Common myeloid progenitor, CD34-positive (primary cell): ENCODE measurements around the gene IL19.

Experiments used
- CTCF ChIA-PET: fragments of 350-600 bp; sonication (Branson Sonifier 250); formaldehyde crosslinking; loops from one replicate; lab custom pipeline; 2021; ENCODE audit warnings: antibody characterized with exemption; lab: Charles Lee
- POLR2A ChIA-PET: fragments of 350-600 bp; sonication (Branson Sonifier 250); formaldehyde crosslinking; loops from one replicate; lab custom pipeline; 2021; ENCODE audit warnings: antibody characterized with exemption; lab: Charles Lee
- DNase-seq, 3 donors: peaks; one replicate each; pipeline versions ENCODE4 v3.0.0 to v3.0.0-alpha.2; 2013
- H3K27ac ChIP-seq, 2 experiments: 1 replicate in 1 of 2; 2 replicates in 1 of 2; pipeline ENCODE4 v1.7.0; 2013; ENCODE audit warnings: inconsistent platforms in 2 of 2, low read length in 2 of 2, mild to moderate bottlenecking in 2 of 2, low read depth in 1 of 2, moderate library complexity in 1 of 2; ENCODE audit not compliant: severe bottlenecking in 2 of 2, insufficient read depth in 1 of 2, poor library complexity in 1 of 2
- H3K27me3 ChIP-seq, 5 experiments: replicated peaks in 2 of 5; 1 replicate in 3 of 5; 2 replicates in 2 of 5; pipeline versions ENCODE4 v1.6.1 to v1.7.0; 2013; ENCODE audit warnings: low read length in 4 of 5, mild to moderate bottlenecking in 2 of 5, moderate library complexity in 2 of 5, inconsistent platforms in 1 of 5; ENCODE audit not compliant: insufficient read depth in 5 of 5, control insufficient read depth in 4 of 5
- H3K36me3 ChIP-seq, 4 experiments: 1 replicate in 2 of 4; 2 replicates in 2 of 4; pipeline versions ENCODE4 v1.6.1 to v1.7.0; 2013; ENCODE audit warnings: low read length in 3 of 4, control low read depth in 1 of 4, mild to moderate bottlenecking in 1 of 4; ENCODE audit not compliant: control insufficient read depth in 4 of 4, insufficient read depth in 4 of 4
- H3K4me1 ChIP-seq, 4 experiments: 1 replicate in 3 of 4; 2 replicates in 1 of 4; pipeline versions ENCODE4 v1.6.1 to v1.7.1; 2013; ENCODE audit warnings: low read length in 3 of 4, mild to moderate bottlenecking in 3 of 4, control low read depth in 1 of 4, inconsistent platforms in 1 of 4, moderate library complexity in 1 of 4; ENCODE audit not compliant: control insufficient read depth in 4 of 4, insufficient read depth in 4 of 4; ENCODE audit errors: control extremely low read depth in 1 of 4
- H3K4me3 ChIP-seq, 7 experiments: 1 replicate in 4 of 7; 2 replicates in 3 of 7; pipeline versions ENCODE4 v1.5.1 to v1.7.0; 2013; ENCODE audit warnings: mild to moderate bottlenecking in 7 of 7, low read length in 6 of 7, moderate library complexity in 6 of 7, inconsistent platforms in 2 of 7, low read depth in 2 of 7, control low read depth in 1 of 7; ENCODE audit not compliant: insufficient read depth in 4 of 7, control insufficient read depth in 1 of 7; ENCODE audit errors: extremely low read depth in 1 of 7
- H3K9me3 ChIP-seq, 5 experiments: 1 replicate in 4 of 5; 2 replicates in 1 of 5; pipeline versions ENCODE4 v1.6.1 to v1.7.1; 2013; ENCODE audit warnings: low read length in 4 of 5, mild to moderate bottlenecking in 2 of 5, inconsistent platforms in 1 of 5, low read depth in 1 of 5, moderate library complexity in 1 of 5; ENCODE audit not compliant: control insufficient read depth in 4 of 5, insufficient read depth in 2 of 5; ENCODE audit errors: control extremely low read depth in 1 of 5
- WGBS: methylation state at CpG from one replicate; pipeline ENCODE4 v1.1.5; 2013; ENCODE audit not compliant: insufficient coverage; 5-methylcytosine and 5-hydroxymethylcytosine counted together

Gene IL19

DNA sequence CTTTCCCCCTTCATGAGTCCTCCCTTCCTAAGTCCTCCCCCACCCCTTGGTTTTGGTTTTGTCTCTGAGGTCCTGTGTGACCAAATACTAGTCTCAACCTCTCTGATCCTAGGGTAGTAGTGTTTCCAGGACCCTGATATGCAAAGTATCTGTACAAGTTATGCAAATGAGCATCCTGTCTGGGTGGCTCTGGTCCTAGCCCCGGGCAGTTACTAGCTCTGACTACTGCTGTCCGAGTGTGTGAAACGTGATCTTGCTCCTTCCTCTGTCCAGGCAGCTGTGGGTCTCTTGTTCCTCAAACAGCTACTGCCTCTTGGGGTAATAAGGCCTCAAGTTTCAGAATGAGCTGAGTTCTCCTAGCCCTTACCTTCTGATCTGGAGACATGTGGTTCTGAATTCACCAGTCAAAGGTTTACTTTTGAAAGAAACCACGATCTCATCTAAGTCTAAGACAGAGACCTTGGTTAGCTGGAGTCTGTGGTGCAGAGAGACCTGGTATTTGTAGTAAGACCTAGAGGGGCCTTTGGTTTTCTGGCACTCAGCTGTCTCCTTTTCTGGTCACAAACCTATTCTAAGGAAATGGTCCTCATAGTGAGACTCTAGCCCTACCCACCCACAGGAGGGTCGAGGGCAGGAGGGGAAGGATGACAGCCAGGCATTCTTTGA, 31.0 kb upstream of the IL19 start:
- Histone ChIP-seq H3K4me3 (no peak overlapping the region), H3K27ac (no peak overlapping the region), H3K36me3 (peaks cover 0 to 3% (median 0%) of the 10 kb centered on the region in 4 experiments), H3K4me1 (peaks cover 0 to 42% (median 37%) of the 10 kb centered on the region in 4 experiments), H3K9me3 (no peaks in the 10 kb centered on the region), H3K27me3 (no peaks in the 10 kb centered on the region)
- ChIA-PET CTCF (interaction anchor here (0.7 to 2.0 kb wide), 17 partner anchors 13 to 196 kb away, joined by 3 to 15 read pairs (median 4); partner anchors contain the start of genes IL10 and IL19), POLR2A (interaction anchor here (1.1 kb wide), 1 partner anchor 11 kb away, joined by 3 read pairs; no protein-coding TSS in a partner anchor)
- WGBS = 58% methylated on average over 5 of the region's 5 CpGs
- DNase-seq = no peak

DNA sequence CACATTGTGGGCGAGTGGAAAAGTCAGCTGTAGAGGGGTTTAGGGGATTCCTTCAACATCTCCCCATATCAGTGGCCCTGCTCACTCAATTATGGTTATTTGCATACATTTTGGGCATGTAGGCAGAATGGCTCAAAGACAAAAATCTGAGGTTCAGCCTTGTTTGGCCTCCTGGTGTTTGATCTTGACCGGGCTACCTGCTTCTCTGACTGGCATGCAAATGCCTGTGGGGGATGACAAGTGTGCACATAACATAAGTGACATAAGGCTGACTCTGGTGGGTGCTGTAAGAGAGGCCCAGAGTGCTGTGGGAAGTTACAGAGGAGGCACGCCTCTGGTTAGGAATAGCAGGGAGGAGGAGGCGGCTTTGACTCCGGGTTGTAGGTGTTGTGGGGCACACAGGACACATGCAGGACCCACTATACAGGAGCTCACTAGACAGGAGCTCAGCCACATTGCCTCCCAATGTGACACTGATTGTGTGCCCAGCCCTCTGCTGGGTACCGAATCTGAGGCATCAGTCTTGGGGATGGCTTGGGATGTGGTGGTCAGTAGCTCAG, 29.4 kb upstream of the IL19 start:
- 100% methylated on average over 6 of the region's 6 CpGs for WGBS
- POLR2A ChIA-PET = no interaction called here
- H3K4me3 ChIP-seq = no peak overlapping the region
- DNase-seq = no peak
- peaks cover 0 to 26% (median 20%) of the 10 kb centered on the region in 4 experiments for H3K4me1 ChIP-seq
- CTCF ChIA-PET = interaction anchor here (0.7 to 2.2 kb wide), 9 partner anchors 11 to 241 kb away, joined by 3 to 9 read pairs (median 3); no protein-coding TSS in a partner anchor
- H3K9me3 ChIP-seq = no peaks in the 10 kb centered on the region
- H3K27ac ChIP-seq = no peak overlapping the region
- H3K27me3 ChIP-seq = no peaks in the 10 kb centered on the region
- H3K36me3 ChIP-seq = no peaks in the 10 kb centered on the region

DNA sequence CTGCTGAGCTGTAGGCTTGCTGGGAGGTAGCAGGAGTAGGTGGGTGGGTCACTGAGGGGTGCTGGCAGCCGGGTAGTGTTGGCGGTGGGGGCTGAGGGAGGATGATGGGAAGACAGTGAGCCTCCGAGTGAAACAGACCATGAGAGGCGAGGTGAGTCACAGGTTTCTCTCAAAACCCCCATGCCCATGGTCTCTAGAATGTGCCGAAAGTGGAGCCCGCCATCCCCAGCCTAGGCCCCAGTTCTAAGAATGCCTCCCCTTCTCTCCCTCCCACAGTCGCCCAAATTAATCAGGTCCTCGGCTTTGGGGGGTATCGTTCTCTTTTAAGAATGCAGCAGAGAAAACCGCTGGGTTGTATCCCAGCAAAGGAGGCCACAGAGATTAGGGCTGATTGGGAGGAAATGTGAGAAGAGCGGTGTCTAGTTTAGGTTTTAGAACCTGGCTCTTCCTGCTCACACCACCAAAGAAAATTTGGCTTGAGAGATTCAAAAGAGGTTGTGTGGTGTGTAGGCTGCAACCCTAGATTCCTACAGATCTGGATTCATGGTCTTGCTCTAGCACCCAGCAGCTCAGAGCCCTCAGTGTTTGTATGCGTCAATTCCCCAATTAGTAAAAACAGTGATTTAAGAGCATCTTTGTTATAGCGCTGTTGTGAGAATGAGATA, 27.7 kb upstream of the IL19 start:
- H3K27ac ChIP-seq = no peak overlapping the region
- CTCF ChIA-PET = interaction anchor here (1.3 to 1.5 kb wide), 4 partner anchors 8 to 68 kb away, joined by 3 to 7 read pairs (median 4); no protein-coding TSS in a partner anchor
- WGBS = 90% methylated on average over 4 of the region's 13 CpGs
- no peak for DNase-seq
- H3K4me1 ChIP-seq = peaks cover 0 to 15% (median 7%) of the 10 kb centered on the region in 4 experiments
- no peaks in the 10 kb centered on the region for H3K36me3 ChIP-seq
- no peak overlapping the region for H3K4me3 ChIP-seq
- POLR2A ChIA-PET = no interaction called here
- H3K27me3 ChIP-seq = no peaks in the 10 kb centered on the region
- no peaks in the 10 kb centered on the region for H3K9me3 ChIP-seq

DNA sequence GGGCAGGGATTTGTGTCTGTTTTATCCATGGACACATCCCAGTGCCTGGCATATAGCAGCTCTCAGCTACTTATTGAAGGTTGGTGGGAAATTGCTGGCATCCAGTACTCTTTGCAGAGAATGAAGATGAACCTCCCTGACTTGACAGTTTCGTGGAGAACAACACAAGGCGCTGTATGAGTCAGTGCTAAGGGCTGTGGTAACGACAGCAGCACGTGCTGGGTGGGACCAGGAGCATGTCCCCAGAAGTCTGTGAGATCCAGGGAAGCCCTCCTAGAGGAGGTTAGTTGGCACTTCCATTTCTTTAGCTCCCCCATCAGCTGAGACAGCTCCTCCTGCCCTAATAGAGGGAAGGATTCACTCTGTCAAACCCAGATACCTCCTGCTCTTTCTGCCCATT, 25.9 kb upstream of the IL19 start:
- Histone ChIP-seq H3K27ac (no peak overlapping the region), H3K4me1 (peaks cover 0 to 9% (median under 1%) of the 10 kb centered on the region in 4 experiments), H3K9me3 (no peaks in the 10 kb centered on the region), H3K4me3 (no peak overlapping the region), H3K27me3 (no peaks in the 10 kb centered on the region), H3K36me3 (no peaks in the 10 kb centered on the region)
- no peak for DNase-seq
- 100% methylated on average over 1 of the region's 4 CpGs for WGBS
- CTCF ChIA-PET = interaction anchor here (0.6 to 1.8 kb wide), 8 partner anchors 9 to 288 kb away, joined by 3 to 12 read pairs (median 4); no protein-coding TSS in a partner anchor
- POLR2A ChIA-PET = no interaction called here

DNA sequence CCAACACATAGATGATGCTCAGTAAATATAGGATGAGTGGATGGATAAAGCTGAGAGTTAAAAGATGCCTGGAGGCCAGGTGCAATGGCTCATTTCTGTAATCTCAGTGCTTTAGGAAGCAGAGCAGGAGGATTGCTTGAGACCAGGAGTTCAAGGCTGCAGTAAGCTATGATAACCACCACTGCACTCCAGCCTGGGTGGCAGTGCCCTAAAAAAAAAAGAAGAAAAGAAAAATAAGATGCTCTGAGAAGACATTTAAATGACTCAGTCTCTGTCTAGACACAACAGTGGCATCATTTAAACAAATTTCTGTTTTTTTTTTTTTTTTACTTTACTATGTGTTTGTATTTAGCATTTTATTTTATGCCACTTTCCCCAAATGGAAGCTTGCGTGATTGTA, 25.3 kb upstream of the IL19 start:
- ChIA-PET CTCF (interaction anchor here (0.6 to 1.8 kb wide), 10 partner anchors 10 to 288 kb away, joined by 3 to 12 read pairs (median 4); no protein-coding TSS in a partner anchor), POLR2A (no interaction called here)
- no peaks in the 10 kb centered on the region for H3K36me3 ChIP-seq
- peaks cover 0 to 6% (median 0%) of the 10 kb centered on the region in 4 experiments for H3K4me1 ChIP-seq
- H3K9me3 ChIP-seq = no peaks in the 10 kb centered on the region
- no peaks in the 10 kb centered on the region for H3K27me3 ChIP-seq
- H3K4me3 ChIP-seq = no peak overlapping the region
- WGBS = 100% methylated on average over 1 of the region's 1 CpG
- no peak overlapping the region for H3K27ac ChIP-seq
- no peak for DNase-seq

DNA sequence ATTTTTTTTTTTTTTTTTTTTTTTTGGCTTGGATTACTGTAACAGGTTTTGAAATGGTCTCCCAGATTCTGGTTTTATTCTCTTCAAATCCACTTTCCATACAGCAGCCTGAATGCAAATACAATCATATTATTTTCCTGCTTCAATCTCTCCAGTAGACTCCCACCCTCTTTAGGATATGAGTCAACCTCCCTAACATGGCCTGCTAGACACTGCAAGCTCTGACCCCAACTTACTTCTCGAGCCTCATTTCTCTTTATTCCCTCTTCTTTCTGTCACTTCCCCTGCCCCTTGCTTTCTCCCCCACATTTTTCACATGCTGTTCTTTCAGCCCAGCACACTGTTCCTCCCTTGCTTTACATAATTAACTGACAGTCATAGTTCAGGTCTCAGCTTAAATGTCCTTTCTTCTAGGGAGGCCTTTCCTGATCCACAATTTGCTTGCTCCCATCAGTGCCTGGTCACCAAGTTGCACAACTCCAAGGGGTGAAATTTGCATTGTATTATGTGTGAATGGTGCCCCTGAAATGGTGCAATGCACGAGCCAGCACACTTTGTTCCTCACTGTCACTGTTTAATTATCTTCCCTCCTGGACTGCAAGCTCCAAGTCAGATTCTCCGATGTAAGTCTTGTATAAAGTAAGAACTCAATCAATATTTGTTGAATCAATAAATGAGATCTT, 22.1 kb upstream of the IL19 start:
- ChIA-PET CTCF (interaction anchor here (0.7 to 2.4 kb wide), 9 partner anchors 13 to 185 kb away, joined by 3 to 11 read pairs (median 4); partner anchors contain the start of gene IL19), POLR2A (no interaction called here)
- 100% methylated on average over 2 of the region's 3 CpGs for WGBS
- Histone ChIP-seq H3K27me3 (no peaks in the 10 kb centered on the region), H3K4me1 (peaks cover 0 to 6% (median 0%) of the 10 kb centered on the region in 4 experiments), H3K9me3 (no peaks in the 10 kb centered on the region), H3K27ac (no peak overlapping the region), H3K4me3 (no peak overlapping the region), H3K36me3 (no peaks in the 10 kb centered on the region)
- no peak for DNase-seq
